Lower leg skin (tissue), 4 donors: Measurements from ENCODE around the gene TRIM7. TPM values are rescaled to one million over a fixed set of nuclear protein-coding genes. Genes with fewer than 3 reads are reported as not detected.

Experiments
- DNase-seq, 2 donors: peaks; one replicate each; pipeline ENCODE4 v3.0.0-alpha.2; 2019; ENCODE audit warnings: low spot score in 2 of 2
- H3K4me3 ChIP-seq: fragments of 200-600 bp; sonication (generic); 2 replicates; pipeline ENCODE4 v1.5.1; 2017; ENCODE audit warnings: mild to moderate bottlenecking, low read depth; ENCODE audit not compliant: poor library complexity, severe bottlenecking
- CTCF ChIP-seq, 3 donors: fragments of 450-650 bp; IDR thresholded peaks; one replicate each; pipeline ENCODE4 v1.5.1; 2016; ENCODE audit warnings: antibody characterized with exemption in 3 of 3, mild to moderate bottlenecking in 3 of 3, moderate library complexity in 2 of 3
- POLR2A ChIP-seq, 2 donors: fragments of 450-650 bp; IDR thresholded peaks; one replicate each; pipeline ENCODE4 v1.6.1; 2016 to 2017; ENCODE audit warnings: antibody characterized with exemption in 2 of 2, mild to moderate bottlenecking in 1 of 2, moderate library complexity in 1 of 2
- WGBS, 2 donors: methylation state at CpG; one replicate each; pipeline ENCODE4 v1.1.5; 2018; 5-methylcytosine and 5-hydroxymethylcytosine counted together
- intact Hi-C: fragments of 100-400 bp; cut with DNase I; formaldehyde crosslinking; loops from one replicate; pipeline ENCODE4 v1.15.0; 2023; ENCODE audit warnings: low total_unique reads
- total RNA-seq, 4 donors: library from RNA; depleted of rRNA; stranded (reverse); fragments of >200 nt; gene quantifications; one replicate each; pipeline ENCODE4 v1.1.0, GENCODE V29; 2016

TRIM7 gene
- total RNA-seq, 4 donors from 2014 or later, result 77.2 to 144 (median 89.8) TPM

- intact Hi-C loops, result no loop called here
- no peak for DNase-seq
- WGBS, 2 donors, result 92 to 96% methylated on average over 13 of the region's 13 CpGs
Observed at GRCh38 chr5:181229996-181230395, 25.0 kb upstream of the TRIM7 start.

GRCh38 chr5:181224390-181225229 is 19.6 kb upstream of the TRIM7 start:
- TF ChIP-seq POLR2A (IDR thresholded peaks at IDR 0.05), result no peak
- no peak for TF ChIP-seq CTCF (IDR thresholded peaks at IDR 0.05)
- intact Hi-C loops, result no loop called here
- 72 to 78% methylated on average over 22 of the region's 22 CpGs for WGBS, 2 donors
- no peak overlapping the region for H3K4me3 ChIP-seq
- no peak for DNase-seq

More at GRCh38 chr5:181229996-181230395, 25.0 kb upstream of the TRIM7 start:
- H3K4me3 ChIP-seq, result no peak overlapping the region
- TF ChIP-seq POLR2A (IDR thresholded peaks at IDR 0.05) (no peak), CTCF (IDR thresholded peaks at IDR 0.05) (no peak)

- intact Hi-C loops, result no loop called here
- no peak for DNase-seq
Observed at GRCh38 chr5:181223729-181224389, 18.9 kb upstream of the TRIM7 start.

GRCh38 chr5:181223058-181223728 is 18.2 kb upstream of the TRIM7 start, which contains the start of gene TRIM41:
TSS of gene TRIM41 (plus strand) at chr5:181223281. CDS start at chr5:181224000, 719 bp downstream.
- peak in 1 of 2 donors; percentile 53 for TF ChIP-seq POLR2A (IDR thresholded peaks at IDR 0.05)
- no peak for TF ChIP-seq CTCF (IDR thresholded peaks at IDR 0.05)
- intact Hi-C loops, result no loop called here
- 0% methylated on average over 44 to 47 of the region's 59 CpGs for WGBS, 2 donors

More at GRCh38 chr5:181223729-181224389, 18.9 kb upstream of the TRIM7 start:
- 2% methylated on average over 30 to 31 of the region's 31 CpGs for WGBS, 2 donors
- H3K4me3 ChIP-seq, result peak overlapping the region; percentile 58
- TF ChIP-seq CTCF (IDR thresholded peaks at IDR 0.05), result no peak
- TF ChIP-seq POLR2A (IDR thresholded peaks at IDR 0.05), result no peak

GRCh38 chr5:181222630-181223057 is 17.6 kb upstream of the TRIM7 start:
- H3K4me3 ChIP-seq, result peak overlapping the region; percentile 58
- DNase-seq, result no peak
- TF ChIP-seq CTCF (IDR thresholded peaks at IDR 0.05), result no peak
- TF ChIP-seq POLR2A (IDR thresholded peaks at IDR 0.05), result no peak
- intact Hi-C loops, result no loop called here
- WGBS, 2 donors, result 0 to 1% methylated on average over 18 of the region's 18 CpGs

More at GRCh38 chr5:181223058-181223728, 18.2 kb upstream of the TRIM7 start, which contains the start of gene TRIM41:
- DNase-seq, result peak; percentile 98 to 100
- H3K4me3 ChIP-seq, result peak within 1 kb of the TSS; percentile 58
